Tibial nerve (tissue), 3 donors: ENCODE measurements around the gene ZSCAN31.

Experiments
- CTCF ChIP-seq, 5 experiments: fragments of 200-600 bp in 3 of 5; fragments of 450-650 bp in 2 of 5; sonication (generic) in 3 of 5; IDR thresholded peaks; one replicate each; pipeline ENCODE4 v1.5.1; 2016 to 2019; ENCODE audit warnings: antibody characterized with exemption in 5 of 5, mild to moderate bottlenecking in 3 of 5, moderate library complexity in 2 of 5
- POLR2A ChIP-seq, 2 donors: fragments of 450-650 bp; IDR thresholded peaks; one replicate each; pipeline ENCODE4 v1.6.1; 2017; ENCODE audit warnings: antibody characterized with exemption in 2 of 2, mild to moderate bottlenecking in 2 of 2, moderate library complexity in 2 of 2

- TF ChIP-seq CTCF (IDR thresholded peaks at IDR 0.05) (no peak), POLR2A (IDR thresholded peaks at IDR 0.05) (no peak)
These were observed 13.3 kb downstream of the ZSCAN31 start for GRCh38 chr6:28322661-28323060.
